Smooth muscle cell (in vitro differentiated cells): ENCODE results near the gene POLN. TPM values are rescaled to one million over a fixed set of nuclear protein-coding genes. Genes with fewer than 3 reads are reported as not detected.

Experiments
- DNase-seq: peaks from one replicate; lab custom pipeline; 2025; ENCODE audit not compliant: unreplicated experiment; lab: John Stamatoyannopoulos, UW
- H2AFZ ChIP-seq: fragments of 200-600 bp; sonication (generic); 2 replicates; pipeline ENCODE4 v1.6.0; 2016; ENCODE audit warnings: antibody characterized with exemption, low read depth, mild to moderate bottlenecking
- H3F3A ChIP-seq: fragments of 200-600 bp; sonication (generic); 2 replicates; pipeline ENCODE4 v1.6.0; 2017; ENCODE audit warnings: antibody characterized with exemption, low read depth
- H3K27ac ChIP-seq: fragments of 200-600 bp; sonication (generic); 2 replicates; pipeline ENCODE4 v1.5.1; 2016; ENCODE audit warnings: low read depth, mild to moderate bottlenecking
- H3K27me3 ChIP-seq: fragments of 200-600 bp; sonication (generic); 2 replicates; pipeline ENCODE4 v1.6.1; 2016; ENCODE audit warnings: low read depth, mild to moderate bottlenecking
- H3K36me3 ChIP-seq: fragments of 200-600 bp; sonication (generic); 2 replicates; pipeline ENCODE4 v1.5.1; 2016; ENCODE audit warnings: low read depth
- H3K4me1 ChIP-seq: fragments of 200-600 bp; sonication (generic); 2 replicates; pipeline ENCODE4 v1.5.1; 2016; ENCODE audit warnings: low read depth
- H3K4me2 ChIP-seq: fragments of 200-600 bp; sonication (generic); 2 replicates; pipeline ENCODE4 v1.6.0; 2016; ENCODE audit warnings: mild to moderate bottlenecking
- H3K4me3 ChIP-seq: fragments of 200-600 bp; sonication (generic); 2 replicates; pipeline ENCODE4 v1.5.1; 2016; ENCODE audit warnings: mild to moderate bottlenecking
- H3K79me2 ChIP-seq: fragments of 200-600 bp; sonication (generic); 2 replicates; pipeline ENCODE4 v1.6.0; 2016; ENCODE audit warnings: low read depth, mild to moderate bottlenecking
- H3K9ac ChIP-seq: fragments of 200-600 bp; sonication (generic); 2 replicates; pipeline ENCODE4 v1.6.0; 2016; ENCODE audit warnings: low read depth
- H3K9me3 ChIP-seq: fragments of 200-600 bp; sonication (generic); replicated peaks from 2 replicates; pipeline ENCODE4 v1.5.1; 2016; ENCODE audit warnings: low read depth
- H4K20me1 ChIP-seq: fragments of 200-600 bp; sonication (generic); 2 replicates; pipeline ENCODE4 v1.6.0; 2016; ENCODE audit warnings: low read depth
- WGBS: methylation state at CpG from one replicate; pipeline ENCODE4 v1.1.7; 2016; ENCODE audit warnings: low lambda C conversion rate; 5-methylcytosine and 5-hydroxymethylcytosine counted together
- polyA plus RNA-seq: library from polyadenylated mRNA; unstranded; fragments of >200 nt; fragmentation: Nextera tagmentation; extraction: Ambion mirVana; gene quantifications from 2 replicates; pipeline ENCODE4 v1.2.1, GENCODE V29; 2016
- total RNA-seq: library from RNA; depleted of rRNA; stranded (reverse); fragments of >200 nt; gene quantifications from 2 replicates; pipeline ENCODE4 v1.2.3, GENCODE V29; 2014
- TF ChIP-seq, protein P1 (sequence below): fragments of 200-600 bp; sonication (generic); IDR thresholded peaks from 2 replicates; pipeline ENCODE4 v1.5.1; 2017; ENCODE audit warnings: borderline replicate concordance, mild to moderate bottlenecking, antibody characterized with exemption; ENCODE audit not compliant: insufficient read depth, poor library complexity, severe bottlenecking

The POLN gene
- total and polyA plus RNA-seq, 2 experiments from 2014 or later = 0.35 to 3.0 TPM

DNA sequence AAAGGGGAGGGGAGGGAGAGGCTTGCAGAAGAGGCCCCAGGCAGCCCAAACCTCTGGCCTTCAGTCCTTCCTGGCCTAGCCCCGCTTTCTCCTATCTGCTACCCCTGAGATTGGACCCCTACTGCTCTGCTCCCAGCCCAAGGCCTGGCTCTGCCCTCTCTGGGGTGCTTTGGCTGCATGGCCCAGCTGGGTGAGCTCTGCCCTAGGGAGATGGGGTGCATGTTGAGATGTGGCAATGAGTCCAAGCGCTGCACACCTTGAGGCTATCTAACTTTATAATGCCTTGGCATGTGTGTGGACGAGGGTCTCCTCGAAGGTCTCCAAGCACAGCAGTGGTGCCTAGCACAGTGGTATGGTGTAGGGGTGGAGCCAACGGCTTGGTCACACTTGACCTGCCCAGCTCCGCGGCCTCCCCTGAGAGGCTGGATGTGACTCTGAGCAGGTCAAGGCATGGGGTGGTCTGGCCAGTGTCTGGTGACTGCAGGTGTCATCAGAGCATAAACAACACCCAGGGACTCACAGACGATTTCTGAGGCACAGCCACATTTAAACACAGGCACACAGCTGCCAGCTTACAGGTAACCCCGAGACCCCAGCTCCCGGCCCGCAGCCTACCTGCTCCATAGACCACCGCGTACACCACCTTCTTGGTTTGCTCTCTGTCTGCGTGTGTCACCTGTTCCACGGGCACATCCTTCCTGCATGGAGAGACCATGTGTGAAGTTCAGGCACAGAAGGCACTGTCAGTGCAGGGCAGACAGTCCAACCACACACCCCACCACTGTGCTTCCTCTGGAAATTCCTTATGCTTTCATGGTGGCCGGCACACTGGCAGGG lies 146.5 kb downstream of the POLN start:
- H4K20me1 ChIP-seq = no peaks in the 10 kb centered on the region
- WGBS = 85% methylated on average over 16 of the region's 16 CpGs
- H3K4me3 ChIP-seq = no peak overlapping the region
- peaks cover 5% of the 10 kb centered on the region for H3K27me3 ChIP-seq
- H3F3A ChIP-seq = no peaks in the 10 kb centered on the region
- no peaks in the 10 kb centered on the region for H3K9me3 ChIP-seq
- no peak for DNase-seq
- H3K27ac ChIP-seq = no peak overlapping the region
- H3K79me2 ChIP-seq = no peaks in the 10 kb centered on the region
- no peak overlapping the region for H3K9ac ChIP-seq
- no peaks in the 10 kb centered on the region for H3K4me1 ChIP-seq
- no peak overlapping the region for H2AFZ ChIP-seq
- TF ChIP-seq, protein P1, sequence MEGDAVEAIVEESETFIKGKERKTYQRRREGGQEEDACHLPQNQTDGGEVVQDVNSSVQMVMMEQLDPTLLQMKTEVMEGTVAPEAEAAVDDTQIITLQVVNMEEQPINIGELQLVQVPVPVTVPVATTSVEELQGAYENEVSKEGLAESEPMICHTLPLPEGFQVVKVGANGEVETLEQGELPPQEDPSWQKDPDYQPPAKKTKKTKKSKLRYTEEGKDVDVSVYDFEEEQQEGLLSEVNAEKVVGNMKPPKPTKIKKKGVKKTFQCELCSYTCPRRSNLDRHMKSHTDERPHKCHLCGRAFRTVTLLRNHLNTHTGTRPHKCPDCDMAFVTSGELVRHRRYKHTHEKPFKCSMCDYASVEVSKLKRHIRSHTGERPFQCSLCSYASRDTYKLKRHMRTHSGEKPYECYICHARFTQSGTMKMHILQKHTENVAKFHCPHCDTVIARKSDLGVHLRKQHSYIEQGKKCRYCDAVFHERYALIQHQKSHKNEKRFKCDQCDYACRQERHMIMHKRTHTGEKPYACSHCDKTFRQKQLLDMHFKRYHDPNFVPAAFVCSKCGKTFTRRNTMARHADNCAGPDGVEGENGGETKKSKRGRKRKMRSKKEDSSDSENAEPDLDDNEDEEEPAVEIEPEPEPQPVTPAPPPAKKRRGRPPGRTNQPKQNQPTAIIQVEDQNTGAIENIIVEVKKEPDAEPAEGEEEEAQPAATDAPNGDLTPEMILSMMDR = no peak
- H3K4me2 ChIP-seq = no peak overlapping the region
- H3K36me3 ChIP-seq = no peaks in the 10 kb centered on the region

- DNase-seq = no peak
- TF ChIP-seq, protein P1 = no peak
- no peaks in the 10 kb centered on the region for H3K79me2 ChIP-seq
- H3K9ac ChIP-seq = no peak overlapping the region
- H3K4me3 ChIP-seq = no peak overlapping the region
- H3F3A ChIP-seq = no peaks in the 10 kb centered on the region
- no peaks in the 10 kb centered on the region for H3K36me3 ChIP-seq
- no peaks in the 10 kb centered on the region for H4K20me1 ChIP-seq
- no peak overlapping the region for H3K27ac ChIP-seq
- no peak overlapping the region for H2AFZ ChIP-seq
- peaks cover 5% of the 10 kb centered on the region for H3K27me3 ChIP-seq
- no peaks in the 10 kb centered on the region for H3K4me1 ChIP-seq
- H3K9me3 ChIP-seq = no peaks in the 10 kb centered on the region
- no peak overlapping the region for H3K4me2 ChIP-seq
- WGBS = 97% methylated on average over 4 of the region's 4 CpGs
Measured at GRCh38 chr4:2094545-2094944, 147.4 kb downstream of the POLN start.

DNA sequence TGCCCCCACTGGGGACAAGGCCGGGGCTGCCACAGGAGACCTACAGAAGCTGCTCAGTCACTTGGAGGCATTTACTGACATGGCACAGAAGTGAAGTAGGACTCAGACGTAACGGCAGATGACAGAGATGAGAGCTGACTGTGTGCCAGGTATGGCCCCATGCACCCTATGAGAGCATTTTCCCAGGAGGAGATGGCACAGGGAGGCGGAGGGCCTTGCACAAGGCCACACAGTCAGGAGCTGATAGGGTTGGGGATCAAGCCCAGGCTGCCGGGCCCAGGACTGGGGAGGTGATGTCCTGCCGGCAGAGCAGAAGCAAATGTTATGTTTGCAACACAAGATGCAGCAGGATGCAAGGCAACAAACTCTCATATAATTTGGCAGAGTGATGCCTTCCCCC lies 148.7 kb downstream of the POLN start:
- Histone ChIP-seq H3K27ac (no peak overlapping the region), H3K4me3 (no peak overlapping the region), H3K9me3 (no peaks in the 10 kb centered on the region), H4K20me1 (no peaks in the 10 kb centered on the region), H2AFZ (no peak overlapping the region), H3K4me2 (no peak overlapping the region), H3K27me3 (peaks cover under 1% of the 10 kb centered on the region), H3K4me1 (no peaks in the 10 kb centered on the region), H3F3A (no peaks in the 10 kb centered on the region), H3K36me3 (no peaks in the 10 kb centered on the region), H3K79me2 (no peaks in the 10 kb centered on the region), H3K9ac (no peak overlapping the region)
- WGBS = 96% methylated on average over 6 of the region's 6 CpGs
- no peak for DNase-seq
- TF ChIP-seq, protein P1 = no peak

DNA sequence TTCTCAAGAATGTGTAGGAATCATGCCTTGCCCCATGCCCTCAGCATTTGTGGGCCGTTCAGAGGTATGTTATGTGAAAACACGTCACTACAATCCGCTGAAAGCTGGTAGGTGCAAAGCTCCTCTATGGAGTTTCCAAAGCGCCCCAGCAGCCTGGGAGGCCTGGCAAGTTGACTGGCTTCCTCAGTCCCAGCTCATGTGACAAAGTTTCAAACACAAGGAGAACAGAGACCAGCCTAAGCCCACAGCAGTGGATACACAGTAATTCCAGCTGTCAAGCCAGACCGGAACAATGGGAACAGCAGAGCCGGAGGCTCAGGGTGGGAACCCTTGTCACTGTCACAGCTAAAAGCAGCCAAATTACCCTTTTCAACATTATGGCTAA lies 149.3 kb downstream of the POLN start:
- Histone ChIP-seq H3K27ac (no peak overlapping the region), H4K20me1 (no peaks in the 10 kb centered on the region), H2AFZ (no peak overlapping the region), H3K9me3 (no peaks in the 10 kb centered on the region), H3K4me2 (no peak overlapping the region), H3K4me3 (no peak overlapping the region), H3K27me3 (no peaks in the 10 kb centered on the region), H3K79me2 (no peaks in the 10 kb centered on the region), H3K36me3 (no peaks in the 10 kb centered on the region), H3K4me1 (no peaks in the 10 kb centered on the region), H3F3A (no peaks in the 10 kb centered on the region), H3K9ac (no peak overlapping the region)
- 81% methylated on average over 6 of the region's 6 CpGs for WGBS
- TF ChIP-seq, protein P1 = no peak
- DNase-seq = no peak
